Measurements from ENCODE around the gene NXT2.

DNA sequence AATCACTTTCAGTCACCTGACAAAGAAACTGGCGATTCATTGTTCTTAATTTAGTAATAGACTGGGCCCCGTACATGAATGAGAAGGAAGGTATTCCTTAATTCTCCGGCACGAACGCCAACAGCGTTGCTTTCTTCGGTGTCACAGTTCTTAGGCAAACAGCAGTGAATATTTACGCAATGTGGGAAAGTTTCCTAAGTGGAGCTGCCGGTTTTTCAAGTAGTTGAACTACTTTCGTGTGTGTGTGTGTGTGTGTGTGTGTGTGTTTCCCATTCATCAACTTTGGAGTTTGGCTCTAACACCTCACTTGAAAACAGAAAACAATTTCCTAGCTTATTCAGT, 651 bp downstream of the NXT2 start:
- TF ChIP-seq TAF1 (IDR thresholded peaks at IDR 0.05; ENCODE audit: borderline replicate concordance, low read depth, low read length) (no peak), POLR2A (IDR thresholded peaks at IDR 0.05; ENCODE audit: low read depth, low read length) (no peak), POLR2AphosphoS5 (IDR thresholded peaks at IDR 0.05; ENCODE audit: low read depth, low read length) (no peak)

All from GM12892 (cell line).